ENCODE data around the gene MAP1A. TPM values are rescaled to one million over a fixed set of nuclear protein-coding genes. Genes with fewer than 3 reads are reported as not detected.
"Not testable (repeated sequence)": the region's sequence is repeated elsewhere in the genome, so short reads cannot be mapped to it uniquely, and the experiment has no call there.

MAP1A gene
- total RNA-seq, 1 experiment from 2014 or later, result 0.05 TPM

DNA sequence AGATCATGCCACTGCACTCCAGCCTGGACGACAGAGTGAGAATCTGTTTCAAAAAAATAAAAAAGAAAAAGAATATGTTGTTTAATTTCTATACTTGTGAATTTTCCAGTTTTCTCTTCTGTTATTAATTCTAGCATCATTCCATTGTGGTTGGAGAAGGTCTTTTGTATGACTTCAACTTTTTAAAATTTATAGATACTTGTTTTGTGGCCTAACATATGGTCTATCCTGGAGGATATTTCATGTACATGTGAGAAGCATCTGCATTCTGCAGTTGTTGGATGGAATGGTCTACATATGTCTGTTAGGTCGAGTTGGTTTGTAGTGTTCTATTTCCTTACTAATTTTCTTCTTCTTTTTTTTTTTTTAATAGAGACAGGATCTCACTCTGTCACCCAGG, 35.6 kb downstream of the MAP1A start:
- H3K9me3 Mint-ChIP-seq (ENCODE audit: low read depth, unreplicated experiment), result no peaks in the 10 kb centered on the region
- H3K27ac Mint-ChIP-seq (ENCODE audit: unreplicated experiment), result no peak overlapping the region
- TF ChIP-seq CTCF (IDR thresholded peaks at IDR 0.05; ENCODE audit: unreplicated experiment), result no peak
- CTCF ChIA-PET, result no interaction called here
- no peak for DNase-seq
- intact Hi-C loops (cut with micrococcal nuclease; ENCODE audit: unreplicated experiment), result no loop called here
- peaks cover 6% of the 10 kb centered on the region for H3K36me3 Mint-ChIP-seq (ENCODE audit: insufficient read depth, unreplicated experiment)
- H3K4me1 Mint-ChIP-seq (ENCODE audit: low read depth, unreplicated experiment), result no peaks in the 10 kb centered on the region
- no TSS peak for BruUV-seq (replicated peaks)
- H3K27me3 Mint-ChIP-seq (ENCODE audit: unreplicated experiment), result no peaks in the 10 kb centered on the region
- H3K4me3 Mint-ChIP-seq (ENCODE audit: low read depth, unreplicated experiment), result no peak overlapping the region

DNA sequence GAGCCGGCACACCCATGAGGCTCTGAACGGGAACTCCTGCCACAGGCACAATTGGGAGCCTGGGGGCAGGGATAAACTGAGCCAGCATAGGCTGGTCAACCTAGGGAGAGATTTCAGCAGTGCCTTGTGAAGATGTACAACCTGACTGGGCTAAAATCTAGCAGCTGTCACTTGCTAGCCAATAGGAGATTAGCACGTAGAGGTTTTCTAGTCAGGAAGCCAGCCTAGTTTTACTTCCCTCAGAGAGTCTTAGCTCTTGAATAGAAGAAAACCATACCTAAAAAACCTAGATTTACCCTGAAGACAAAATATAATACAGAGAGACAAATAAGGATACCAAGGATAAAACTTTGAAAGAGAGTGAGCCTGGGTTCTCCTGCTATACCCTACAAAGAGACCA, 45.3 kb downstream of the MAP1A start:
- BruUV-seq (replicated peaks); intact Hi-C loops (cut with micrococcal nuclease; ENCODE audit: unreplicated experiment); H3K4me1 Mint-ChIP-seq (ENCODE audit: low read depth, unreplicated experiment); H3K36me3 Mint-ChIP-seq (ENCODE audit: insufficient read depth, unreplicated experiment); H3K4me3 Mint-ChIP-seq (ENCODE audit: low read depth, unreplicated experiment); H3K9me3 Mint-ChIP-seq (ENCODE audit: low read depth, unreplicated experiment); H3K27me3 Mint-ChIP-seq (ENCODE audit: unreplicated experiment); CTCF ChIA-PET; DNase-seq; H3K27ac Mint-ChIP-seq (ENCODE audit: unreplicated experiment): not testable (repeated sequence)

DNA sequence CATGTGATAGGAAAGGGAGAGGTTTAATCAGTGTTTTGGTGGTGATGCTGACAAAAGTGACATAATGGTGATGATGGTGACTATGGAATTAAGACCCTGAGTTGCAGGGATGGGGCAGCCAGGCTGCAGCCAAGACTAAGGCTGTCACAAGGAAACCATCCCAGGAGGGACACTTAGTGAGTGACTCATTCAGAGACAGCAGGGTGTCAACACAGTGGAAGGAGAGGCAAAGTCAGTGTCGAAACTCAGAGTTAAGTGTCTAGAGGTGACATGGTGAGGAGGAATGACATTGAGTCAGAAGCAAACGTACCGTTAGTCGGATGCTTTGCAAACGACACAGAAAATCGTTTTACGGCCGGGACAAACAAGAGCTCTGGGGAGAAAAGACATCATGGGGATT, 46.4 kb downstream of the MAP1A start:
- intact Hi-C loops (cut with micrococcal nuclease; ENCODE audit: unreplicated experiment); H3K36me3 Mint-ChIP-seq (ENCODE audit: insufficient read depth, unreplicated experiment); DNase-seq; H3K4me1 Mint-ChIP-seq (ENCODE audit: low read depth, unreplicated experiment); CTCF ChIA-PET; H3K4me3 Mint-ChIP-seq (ENCODE audit: low read depth, unreplicated experiment); H3K27me3 Mint-ChIP-seq (ENCODE audit: unreplicated experiment); H3K27ac Mint-ChIP-seq (ENCODE audit: unreplicated experiment); BruUV-seq (replicated peaks); H3K9me3 Mint-ChIP-seq (ENCODE audit: low read depth, unreplicated experiment): not testable (repeated sequence)

GRCh38 chr15:43566615-43567014, 49.2 kb downstream of the MAP1A start:
- H3K4me3 Mint-ChIP-seq (ENCODE audit: low read depth, unreplicated experiment); BruUV-seq (replicated peaks); intact Hi-C loops (cut with micrococcal nuclease; ENCODE audit: unreplicated experiment); H3K27me3 Mint-ChIP-seq (ENCODE audit: unreplicated experiment); CTCF ChIA-PET; H3K36me3 Mint-ChIP-seq (ENCODE audit: insufficient read depth, unreplicated experiment); H3K9me3 Mint-ChIP-seq (ENCODE audit: low read depth, unreplicated experiment); DNase-seq; H3K4me1 Mint-ChIP-seq (ENCODE audit: low read depth, unreplicated experiment); H3K27ac Mint-ChIP-seq (ENCODE audit: unreplicated experiment): not testable (repeated sequence)

- H3K4me3 Mint-ChIP-seq (ENCODE audit: low read depth, unreplicated experiment); BruUV-seq (replicated peaks); H3K36me3 Mint-ChIP-seq (ENCODE audit: insufficient read depth, unreplicated experiment); H3K27me3 Mint-ChIP-seq (ENCODE audit: unreplicated experiment); intact Hi-C loops (cut with micrococcal nuclease; ENCODE audit: unreplicated experiment); H3K27ac Mint-ChIP-seq (ENCODE audit: unreplicated experiment); DNase-seq; H3K9me3 Mint-ChIP-seq (ENCODE audit: low read depth, unreplicated experiment); CTCF ChIA-PET; H3K4me1 Mint-ChIP-seq (ENCODE audit: low read depth, unreplicated experiment): not testable (repeated sequence)
Observed at GRCh38 chr15:43574607-43575006, 57.2 kb downstream of the MAP1A start.

Other genes starting within 250 kb of the MAP1A start
- not detected in 2 replicates for gene TGM7, start 215.4 kb upstream of the MAP1A start, total RNA-seq (2022)
- gene LCMT2, start 187.0 kb upstream of the MAP1A start, total RNA-seq (2022), result 4.3 and 5.1 TPM in 2 replicates
- 18.6 and 27.1 TPM in 2 replicates for gene ZSCAN29, start 146.6 kb upstream of the MAP1A start, total RNA-seq (2022)
- 19.3 and 22.7 TPM in 2 replicates for gene TUBGCP4, start 146.5 kb upstream of the MAP1A start, total RNA-seq (2022)
- gene TP53BP1, start 24.5 kb upstream of the MAP1A start, total RNA-seq (2022), result 36.2 and 39.9 TPM in 2 replicates
- 28.1 and 29.4 TPM in 2 replicates for gene PPIP5K1, start 72.6 kb downstream of the MAP1A start, total RNA-seq (2022)
- gene CKMT1B, start 76.4 kb downstream of the MAP1A start, total RNA-seq (2022), result 2.0 and 5.4 TPM in 2 replicates
- gene STRC, start 101.2 kb downstream of the MAP1A start, total RNA-seq (2022), result 0.57 and 1.1 TPM in 2 replicates
- 2.1 and 4.0 TPM in 2 replicates for gene CATSPER2, start 131.2 kb downstream of the MAP1A start, total RNA-seq (2022)
- gene CKMT1A, start 176.3 kb downstream of the MAP1A start, total RNA-seq (2022), result 0.66 and 1.2 TPM in 2 replicates
- gene PDIA3, start 228.8 kb downstream of the MAP1A start, total RNA-seq (2022), result 409 and 431 TPM in 2 replicates